HEK293 (cell line): ENCODE data around the gene SEC16A.

ENCODE experiments used
- CTCF ChIA-PET: fragments of 350-600 bp; formaldehyde crosslinking; extraction: SDS; loops from one replicate; lab custom pipeline; 2021; ENCODE audit warnings: antibody characterized with exemption; lab: Yijun Ruan, JAX
- POLR2A ChIA-PET: fragments of 300-600 bp; formaldehyde crosslinking; extraction: SDS; loops from one replicate; lab custom pipeline; 2020; ENCODE audit warnings: antibody characterized with exemption, inconsistent platforms; lab: Yijun Ruan, JAX
- H3K27ac ChIP-seq: fragments of 200-500 bp; sonication (Bioruptor generic); 2 replicates; pipeline ENCODE4 v1.5.1; 2014; ENCODE audit warnings: low read depth, low read length, control low read depth, inconsistent platforms; ENCODE audit errors: extremely low read depth
- H3K36me3 ChIP-seq, 2 experiments: fragments of 200-500 bp in 1 of 2; sonication (Bioruptor generic) in 1 of 2; 1 replicate in 1 of 2; 2 replicates in 1 of 2; pipeline ENCODE4 v1.5.1; 2014 to 2017; ENCODE audit warnings: inconsistent platforms in 2 of 2, low read length in 2 of 2; ENCODE audit not compliant: control insufficient read depth in 2 of 2, insufficient read depth in 1 of 2
- H3K4me1 ChIP-seq: fragments of 200-500 bp; sonication (Bioruptor generic); 2 replicates; pipeline ENCODE4 v1.5.1; 2014; ENCODE audit warnings: mild to moderate bottlenecking, low read length, inconsistent platforms; ENCODE audit not compliant: control insufficient read depth, insufficient read depth
- H3K4me3 ChIP-seq: 2 replicates; pipeline ENCODE4 v1.5.1; 2011; ENCODE audit warnings: low read depth, mild to moderate bottlenecking, control low read depth, low read length, moderate library complexity
- H3K9me3 ChIP-seq: fragments of 200-500 bp; sonication (Bioruptor generic); 2 replicates; pipeline ENCODE4 v1.5.1; 2014; ENCODE audit warnings: low read depth, low read length, inconsistent platforms; ENCODE audit not compliant: control insufficient read depth, insufficient read depth
- GLIS1 ChIP-seq: fragments of 450-650 bp; formaldehyde crosslinking; IDR thresholded peaks from 2 replicates; pipeline ENCODE4 v1.5.1; 2016; ENCODE audit warnings: missing biosample characterization, missing genetic modification characterization
- KLF1 ChIP-seq: fragments of 450-650 bp; formaldehyde crosslinking; IDR thresholded peaks from 2 replicates; pipeline ENCODE4 v1.5.1; 2016; ENCODE audit warnings: missing biosample characterization, missing genetic modification characterization
- KLF16 ChIP-seq: fragments of 450-650 bp; formaldehyde crosslinking; IDR thresholded peaks from 2 replicates; pipeline ENCODE4 v1.5.1; 2017; ENCODE audit warnings: missing biosample characterization, missing genetic modification characterization
- SCRT1 ChIP-seq: fragments of 450-650 bp; formaldehyde crosslinking; IDR thresholded peaks from 2 replicates; pipeline ENCODE4 v1.5.1; 2016; ENCODE audit warnings: missing biosample characterization, missing genetic modification characterization, borderline replicate concordance
- SCRT2 ChIP-seq: fragments of 450-650 bp; formaldehyde crosslinking; IDR thresholded peaks from 2 replicates; pipeline ENCODE4 v1.5.1; 2016; ENCODE audit warnings: missing biosample characterization, missing genetic modification characterization
- SP3 ChIP-seq: fragments of 450-650 bp; formaldehyde crosslinking; IDR thresholded peaks from 2 replicates; pipeline ENCODE4 v1.5.1; 2016; ENCODE audit warnings: missing biosample characterization, missing genetic modification characterization
- YY1 ChIP-seq: fragments of 450-650 bp; formaldehyde crosslinking; IDR thresholded peaks from 2 replicates; pipeline ENCODE4 v1.5.1; 2018; ENCODE audit warnings: missing biosample characterization, missing genetic modification characterization
- ZBTB21 ChIP-seq: fragments of 450-650 bp; formaldehyde crosslinking; IDR thresholded peaks from 2 replicates; pipeline ENCODE4 v1.5.1; 2017; ENCODE audit warnings: missing biosample characterization, missing genetic modification characterization
- ZBTB44 ChIP-seq: fragments of 450-650 bp; IDR thresholded peaks from 2 replicates; pipeline ENCODE4 v1.5.1; 2018; ENCODE audit warnings: missing biosample characterization, mild to moderate bottlenecking, missing genetic modification characterization
- ZBTB49 ChIP-seq: fragments of 450-650 bp; formaldehyde crosslinking; IDR thresholded peaks from 2 replicates; pipeline ENCODE4 v1.5.1; 2016; ENCODE audit warnings: missing biosample characterization, missing genetic modification characterization, low read depth
- ZFP3 ChIP-seq: fragments of 450-650 bp; formaldehyde crosslinking; IDR thresholded peaks from 2 replicates; pipeline ENCODE4 v1.5.1; 2016; ENCODE audit warnings: low read depth, missing biosample characterization, missing genetic modification characterization
- ZNF138 ChIP-seq: fragments of 450-650 bp; formaldehyde crosslinking; IDR thresholded peaks from 2 replicates; pipeline ENCODE4 v1.5.1; 2016; ENCODE audit warnings: missing biosample characterization, missing genetic modification characterization, borderline replicate concordance
- ZNF148 ChIP-seq: fragments of 450-650 bp; formaldehyde crosslinking; IDR thresholded peaks from 2 replicates; pipeline ENCODE4 v1.5.0; 2017; ENCODE audit warnings: missing biosample characterization, missing genetic modification characterization, borderline replicate concordance
- ZNF175 ChIP-seq: fragments of 450-650 bp; formaldehyde crosslinking; IDR thresholded peaks from 2 replicates; pipeline ENCODE4 v1.5.1; 2016; ENCODE audit warnings: missing biosample characterization, missing genetic modification characterization
- ZNF202 ChIP-seq: fragments of 450-650 bp; formaldehyde crosslinking; IDR thresholded peaks from 2 replicates; pipeline ENCODE4 v1.5.1; 2016; ENCODE audit warnings: missing biosample characterization, missing genetic modification characterization, borderline replicate concordance
- ZNF239 ChIP-seq: fragments of 450-650 bp; formaldehyde crosslinking; IDR thresholded peaks from 2 replicates; pipeline ENCODE4 v1.5.1; 2016; ENCODE audit warnings: missing biosample characterization, missing genetic modification characterization
- ZNF354C ChIP-seq: fragments of 450-650 bp; formaldehyde crosslinking; IDR thresholded peaks from 2 replicates; pipeline ENCODE4 v1.5.1; 2016; ENCODE audit warnings: missing biosample characterization, missing genetic modification characterization, low read depth, borderline replicate concordance
- ZNF404 ChIP-seq: fragments of 450-650 bp; formaldehyde crosslinking; IDR thresholded peaks from 2 replicates; pipeline ENCODE4 v1.5.1; 2017; ENCODE audit warnings: missing biosample characterization, missing genetic modification characterization
- ZNF423 ChIP-seq: fragments of 450-650 bp; formaldehyde crosslinking; IDR thresholded peaks from 2 replicates; pipeline ENCODE4 v1.5.1; 2016; ENCODE audit warnings: missing biosample characterization, missing genetic modification characterization
- ZNF629 ChIP-seq: fragments of 450-650 bp; formaldehyde crosslinking; IDR thresholded peaks from 2 replicates; pipeline ENCODE4 v1.5.1; 2017; ENCODE audit warnings: missing biosample characterization, missing genetic modification characterization
- ZNF701 ChIP-seq: fragments of 450-650 bp; formaldehyde crosslinking; IDR thresholded peaks from 2 replicates; pipeline ENCODE4 v1.5.1; 2016; ENCODE audit warnings: missing biosample characterization, missing genetic modification characterization
- ZNF777 ChIP-seq: fragments of 450-650 bp; formaldehyde crosslinking; IDR thresholded peaks from 2 replicates; pipeline ENCODE4 v1.5.1; 2017; ENCODE audit warnings: missing biosample characterization, missing genetic modification characterization, borderline replicate concordance
- TF ChIP-seq, protein P1 (sequence below): fragments of 450-650 bp; formaldehyde crosslinking; IDR thresholded peaks from 2 replicates; pipeline ENCODE4 v1.5.1; 2016; ENCODE audit warnings: missing biosample characterization, missing genetic modification characterization

The SEC16A gene

GRCh38 chr9:136418182-136419091, 64.4 kb downstream of the SEC16A start:
- Histone ChIP-seq H3K4me1 (no peaks in the 10 kb centered on the region), H3K27ac (no peak overlapping the region), H3K9me3 (no peaks in the 10 kb centered on the region), H3K4me3 (no peak overlapping the region), H3K36me3 (peaks cover 21 to 96% of the 10 kb centered on the region in 2 experiments)
- CTCF ChIA-PET, result interaction anchor here (0.7 to 0.9 kb wide), 2 partner anchors 67 to 195 kb away, joined by 4 read pairs; no protein-coding TSS in a partner anchor
- TF ChIP-seq ZNF404 (tag by site-specific recombination) (no peak), ZNF701 (tag by site-specific recombination) (no peak), ZNF175 (tag by site-specific recombination) (no peak), ZBTB49 (tag by site-specific recombination) (no peak), SCRT2 (tag by site-specific recombination) (peak; percentile 92), ZBTB44 (tag by site-specific recombination) (no peak), ZNF239 (tag by site-specific recombination) (no peak), ZNF138 (tag by site-specific recombination) (no peak), ZNF423 (no peak), YY1 (tag by site-specific recombination) (no peak), SCRT1 (tag by site-specific recombination) (peak; percentile 87)
- TF ChIP-seq, protein P1, sequence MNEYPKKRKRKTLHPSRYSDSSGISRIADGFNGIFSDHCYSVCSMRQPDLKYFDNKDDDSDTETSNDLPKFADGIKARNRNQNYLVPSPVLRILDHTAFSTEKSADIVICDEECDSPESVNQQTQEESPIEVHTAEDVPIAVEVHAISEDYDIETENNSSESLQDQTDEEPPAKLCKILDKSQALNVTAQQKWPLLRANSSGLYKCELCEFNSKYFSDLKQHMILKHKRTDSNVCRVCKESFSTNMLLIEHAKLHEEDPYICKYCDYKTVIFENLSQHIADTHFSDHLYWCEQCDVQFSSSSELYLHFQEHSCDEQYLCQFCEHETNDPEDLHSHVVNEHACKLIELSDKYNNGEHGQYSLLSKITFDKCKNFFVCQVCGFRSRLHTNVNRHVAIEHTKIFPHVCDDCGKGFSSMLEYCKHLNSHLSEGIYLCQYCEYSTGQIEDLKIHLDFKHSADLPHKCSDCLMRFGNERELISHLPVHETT (tag by site-specific recombination), result no peak
- POLR2A ChIA-PET, result interaction anchor here (1.6 kb wide), 1 partner anchor 7 kb away, joined by 3 read pairs; the partner anchor contains the start of genes ENTR1 and PMPCA

GRCh38 chr9:136416914-136417313, 65.9 kb downstream of the SEC16A start:
- TF ChIP-seq KLF1 (tag by site-specific recombination) (no peak), ZNF148 (tag by site-specific recombination) (no peak), GLIS1 (tag by site-specific recombination) (no peak), ZBTB21 (tag by site-specific recombination) (no peak), SP3 (tag by site-specific recombination) (no peak), ZNF354C (tag by site-specific recombination) (no peak), ZFP3 (tag by site-specific recombination) (no peak), ZNF202 (tag by site-specific recombination) (no peak), ZNF777 (no peak), KLF16 (tag by site-specific recombination) (no peak), ZNF629 (tag by site-specific recombination) (no peak)
- ChIA-PET POLR2A (interaction anchor here (0.7 to 2.3 kb wide), 2 partner anchors 9 to 179 kb away, joined by 3 to 10 read pairs; no protein-coding TSS in a partner anchor), CTCF (interaction anchor here (1.2 kb wide), 1 partner anchor 54 kb away, joined by 3 read pairs; the partner anchor contains the start of gene DNLZ)
- Histone ChIP-seq H3K4me1 (peaks cover 5% of the 10 kb centered on the region), H3K27ac (no peak overlapping the region), H3K4me3 (no peak overlapping the region), H3K9me3 (no peaks in the 10 kb centered on the region), H3K36me3 (peaks cover 21 to 95% of the 10 kb centered on the region in 2 experiments)
